Uterus (tissue), 2 donors: ENCODE measurements around the gene MAPKAPK2.

ENCODE experiments used
- CTCF ChIP-seq, 4 experiments: fragments of 200-600 bp in 2 of 4; fragments of 450-650 bp in 2 of 4; sonication (generic) in 2 of 4; IDR thresholded peaks; one replicate each; pipeline ENCODE4 v1.5.1; 2016 to 2019; ENCODE audit warnings: antibody characterized with exemption in 4 of 4, mild to moderate bottlenecking in 2 of 4, moderate library complexity in 1 of 4
- POLR2A ChIP-seq, 2 donors: fragments of 450-650 bp; IDR thresholded peaks; one replicate each; pipeline ENCODE4 v1.6.1; 2016; ENCODE audit warnings: antibody characterized with exemption in 2 of 2, mild to moderate bottlenecking in 1 of 2, moderate library complexity in 1 of 2

DNA sequence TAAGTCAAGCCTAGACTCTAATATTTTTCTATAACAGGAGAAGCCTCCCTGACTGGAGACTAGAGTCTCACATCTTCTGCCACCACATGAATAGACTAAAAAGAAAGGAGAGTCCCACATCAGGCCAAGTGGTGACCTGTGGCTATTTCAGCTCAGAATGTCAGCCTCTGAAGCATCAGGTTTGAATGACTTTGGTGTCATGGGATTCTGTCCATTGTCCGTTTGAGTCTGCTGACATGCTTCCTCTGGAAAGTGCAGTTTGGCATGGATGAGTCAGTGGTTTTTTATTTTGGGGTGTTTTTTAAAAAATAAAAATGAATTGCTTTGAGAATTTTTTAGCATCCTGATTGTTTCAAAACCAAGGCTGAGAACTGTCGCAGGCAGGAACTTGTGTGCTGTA lies 29.9 kb upstream of the MAPKAPK2 start:
- TF ChIP-seq CTCF (IDR thresholded peaks at IDR 0.05) (no peak), POLR2A (IDR thresholded peaks at IDR 0.05) (no peak)
